Measurements from ENCODE around the gene GLRA3.

GLRA3 gene

GRCh38 chr4:174591243-174592021 is 237.6 kb downstream of the GLRA3 start:
- H3K4me2 ChIP-seq (ENCODE audit: low read length): no peak overlapping the region
- H3K9me3 ChIP-seq (replicated peaks; ENCODE audit: low read length): no peaks in the 10 kb centered on the region
- H3K9ac ChIP-seq (ENCODE audit: low read depth, low read length): no peak overlapping the region
- no peak overlapping the region for H3K4me3 ChIP-seq (ENCODE audit: low read length)
- peaks cover 14% of the 10 kb centered on the region for H3K4me1 ChIP-seq (ENCODE audit: control insufficient read depth, insufficient read depth, low read length)
- H3K27me3 ChIP-seq (ENCODE audit: control insufficient read depth, insufficient read depth, low read length): no peaks in the 10 kb centered on the region
- H3K36me3 ChIP-seq (ENCODE audit: insufficient read depth, low read length): no peaks in the 10 kb centered on the region

- no peaks in the 10 kb centered on the region for H3K9me3 ChIP-seq (replicated peaks; ENCODE audit: low read length)
- H3K9ac ChIP-seq (ENCODE audit: low read depth, low read length): no peak overlapping the region
- H3K4me2 ChIP-seq (ENCODE audit: low read length): no peak overlapping the region
- no peaks in the 10 kb centered on the region for H3K27me3 ChIP-seq (ENCODE audit: control insufficient read depth, insufficient read depth, low read length)
- H3K36me3 ChIP-seq (ENCODE audit: insufficient read depth, low read length): no peaks in the 10 kb centered on the region
- H3K4me3 ChIP-seq (ENCODE audit: low read length): no peak overlapping the region
- peaks cover 14% of the 10 kb centered on the region for H3K4me1 ChIP-seq (ENCODE audit: control insufficient read depth, insufficient read depth, low read length)
Measured at GRCh38 chr4:174590336-174590735, 238.7 kb downstream of the GLRA3 start.
